ENCODE results near the gene FEM1A. TPM values are rescaled to one million over a fixed set of nuclear protein-coding genes. Genes with fewer than 3 reads are reported as not detected.

The FEM1A gene
- total and polyA plus RNA-seq, 10 donors = 2.5 to 18.2 (median 11.5) TPM

DNA sequence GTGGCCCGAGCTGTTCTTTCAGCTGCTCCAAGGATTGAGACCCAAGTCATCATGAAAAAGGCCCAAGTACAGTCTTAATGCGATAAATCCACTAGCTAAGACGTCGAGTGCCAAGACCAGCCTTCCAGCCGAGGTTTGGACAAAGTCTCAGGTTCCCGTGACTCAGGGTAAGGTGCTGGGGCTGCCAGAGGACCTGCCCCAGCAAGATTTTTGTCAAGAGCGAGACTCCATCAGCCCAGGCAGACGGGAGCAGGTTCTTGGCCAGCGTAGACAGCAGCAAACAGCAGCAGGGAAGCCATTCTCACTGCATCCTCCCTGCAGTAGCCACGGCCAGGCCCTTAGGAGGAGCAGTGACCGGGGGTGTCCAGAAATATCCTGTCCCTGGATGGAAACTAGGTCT is 3.4 kb downstream of the FEM1A start:
- H3K9me3 ChIP-seq = no peaks in the 10 kb centered on the region
- no peak for DNase-seq
- peaks cover 18 to 59% (median 55%) of the 10 kb centered on the region in 6 donors for H3K4me1 ChIP-seq
- no peaks in the 10 kb centered on the region for H3K27me3 ChIP-seq (replicated peaks in 1 of 7)
- H3K4me3 ChIP-seq = no peak overlapping the region
- 82 to 90% (median 89%) methylated on average over 6 to 11 of the region's 11 CpGs for WGBS, 5 donors
- no peak for TF ChIP-seq POLR2AphosphoS5 (IDR thresholded peaks at IDR 0.05)
- TF ChIP-seq POLR2A (IDR thresholded peaks at IDR 0.05) = no peak
- TF ChIP-seq, protein P1, sequence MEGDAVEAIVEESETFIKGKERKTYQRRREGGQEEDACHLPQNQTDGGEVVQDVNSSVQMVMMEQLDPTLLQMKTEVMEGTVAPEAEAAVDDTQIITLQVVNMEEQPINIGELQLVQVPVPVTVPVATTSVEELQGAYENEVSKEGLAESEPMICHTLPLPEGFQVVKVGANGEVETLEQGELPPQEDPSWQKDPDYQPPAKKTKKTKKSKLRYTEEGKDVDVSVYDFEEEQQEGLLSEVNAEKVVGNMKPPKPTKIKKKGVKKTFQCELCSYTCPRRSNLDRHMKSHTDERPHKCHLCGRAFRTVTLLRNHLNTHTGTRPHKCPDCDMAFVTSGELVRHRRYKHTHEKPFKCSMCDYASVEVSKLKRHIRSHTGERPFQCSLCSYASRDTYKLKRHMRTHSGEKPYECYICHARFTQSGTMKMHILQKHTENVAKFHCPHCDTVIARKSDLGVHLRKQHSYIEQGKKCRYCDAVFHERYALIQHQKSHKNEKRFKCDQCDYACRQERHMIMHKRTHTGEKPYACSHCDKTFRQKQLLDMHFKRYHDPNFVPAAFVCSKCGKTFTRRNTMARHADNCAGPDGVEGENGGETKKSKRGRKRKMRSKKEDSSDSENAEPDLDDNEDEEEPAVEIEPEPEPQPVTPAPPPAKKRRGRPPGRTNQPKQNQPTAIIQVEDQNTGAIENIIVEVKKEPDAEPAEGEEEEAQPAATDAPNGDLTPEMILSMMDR (IDR thresholded peaks at IDR 0.05 in 8 of 11, conservative IDR thresholded peaks at IDR 0.05 in 3 of 11) = no peak
- intact Hi-C loops (cut with DNase I; ENCODE audit: low total_unique reads) = loop anchor here (5.0 kb wide), 1 partner anchor 73 kb away; the partner anchor contains the start of gene DPP9
- peaks cover 0 to 68% (median 41%) of the 10 kb centered on the region in 6 donors for H3K36me3 ChIP-seq
- H3K27ac ChIP-seq = peak overlapping the region in 1 of 8 donors; percentile 14

DNA sequence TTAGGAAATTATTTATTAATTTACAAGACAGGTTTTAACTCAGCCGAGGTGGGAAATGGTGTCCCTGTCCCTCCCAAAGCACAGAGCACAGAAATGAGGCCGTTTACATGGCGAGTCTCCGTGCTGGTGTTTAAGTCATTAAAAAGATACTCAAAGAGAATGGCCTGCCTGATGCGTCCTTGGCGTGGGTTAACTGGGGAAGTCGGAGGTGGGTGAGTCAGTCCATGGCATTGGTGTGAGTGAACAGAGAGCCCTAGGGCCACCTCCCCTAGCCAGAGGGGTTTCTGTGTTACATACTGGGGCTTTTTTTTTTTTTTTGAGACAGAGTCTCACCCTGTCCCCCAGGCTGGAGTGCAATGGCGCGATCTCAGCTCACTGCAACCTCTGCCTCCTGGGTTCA is 3.9 kb downstream of the FEM1A start:
- H3K36me3 ChIP-seq = peaks cover 0 to 68% (median 41%) of the 10 kb centered on the region in 6 donors
- TF ChIP-seq POLR2AphosphoS5 (IDR thresholded peaks at IDR 0.05) (no peak), POLR2A (IDR thresholded peaks at IDR 0.05) (no peak)
- TF ChIP-seq, protein P1 (IDR thresholded peaks at IDR 0.05 in 8 of 11, conservative IDR thresholded peaks at IDR 0.05 in 3 of 11) = no peak
- no peaks in the 10 kb centered on the region for H3K27me3 ChIP-seq (replicated peaks in 1 of 7)
- no peak for DNase-seq
- intact Hi-C loops (cut with DNase I; ENCODE audit: low total_unique reads) = no loop called here
- H3K4me1 ChIP-seq = peaks cover 18 to 56% (median 53%) of the 10 kb centered on the region in 6 donors
- no peaks in the 10 kb centered on the region for H3K9me3 ChIP-seq
- H3K27ac ChIP-seq = no peak overlapping the region
- 72 to 87% (median 82%) methylated on average over 9 of the region's 9 CpGs for WGBS, 5 donors
- H3K4me3 ChIP-seq = no peak overlapping the region

DNA sequence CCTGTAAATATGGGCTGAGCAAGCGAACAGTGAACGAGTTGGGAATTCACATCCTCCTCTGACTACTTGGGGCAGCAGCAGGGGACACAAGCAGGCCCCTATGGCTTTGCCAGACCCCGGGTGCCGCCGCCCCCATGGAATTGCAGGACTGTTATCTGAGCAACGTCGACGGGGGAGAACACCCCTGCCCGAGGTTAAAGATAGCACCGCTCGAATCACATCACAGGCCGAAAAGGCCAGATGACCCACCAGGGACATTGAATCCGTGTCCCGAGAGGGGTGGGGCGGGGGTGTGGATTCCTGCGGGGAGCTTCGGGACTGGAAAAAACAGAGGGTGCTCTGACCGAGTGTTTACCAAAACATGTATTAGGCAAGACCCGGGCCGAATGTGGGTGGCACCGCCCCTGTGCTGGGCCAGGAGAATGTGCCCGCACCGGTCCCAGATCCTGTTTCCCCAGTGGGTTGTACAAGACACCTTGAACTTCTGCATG is 9.1 kb downstream of the FEM1A start:
- DNase-seq = no peak
- no peaks in the 10 kb centered on the region for H3K27me3 ChIP-seq (replicated peaks in 1 of 7)
- 75 to 87% (median 81%) methylated on average over 18 to 23 of the region's 23 CpGs for WGBS, 5 donors
- no peak overlapping the region for H3K27ac ChIP-seq
- H3K9me3 ChIP-seq = no peaks in the 10 kb centered on the region
- H3K36me3 ChIP-seq = peaks cover 0 to 36% (median 13%) of the 10 kb centered on the region in 6 donors
- TF ChIP-seq, protein P1 (IDR thresholded peaks at IDR 0.05 in 8 of 11, conservative IDR thresholded peaks at IDR 0.05 in 3 of 11) = no peak
- TF ChIP-seq POLR2A (IDR thresholded peaks at IDR 0.05) (no peak), POLR2AphosphoS5 (IDR thresholded peaks at IDR 0.05) (no peak)
- intact Hi-C loops (cut with DNase I; ENCODE audit: low total_unique reads) = loop anchor here (5.0 kb wide), 1 partner anchor 68 kb away; no protein-coding TSS in a partner anchor
- no peak overlapping the region for H3K4me3 ChIP-seq
- H3K4me1 ChIP-seq = peaks cover 2 to 24% (median 19%) of the 10 kb centered on the region in 6 donors

DNA sequence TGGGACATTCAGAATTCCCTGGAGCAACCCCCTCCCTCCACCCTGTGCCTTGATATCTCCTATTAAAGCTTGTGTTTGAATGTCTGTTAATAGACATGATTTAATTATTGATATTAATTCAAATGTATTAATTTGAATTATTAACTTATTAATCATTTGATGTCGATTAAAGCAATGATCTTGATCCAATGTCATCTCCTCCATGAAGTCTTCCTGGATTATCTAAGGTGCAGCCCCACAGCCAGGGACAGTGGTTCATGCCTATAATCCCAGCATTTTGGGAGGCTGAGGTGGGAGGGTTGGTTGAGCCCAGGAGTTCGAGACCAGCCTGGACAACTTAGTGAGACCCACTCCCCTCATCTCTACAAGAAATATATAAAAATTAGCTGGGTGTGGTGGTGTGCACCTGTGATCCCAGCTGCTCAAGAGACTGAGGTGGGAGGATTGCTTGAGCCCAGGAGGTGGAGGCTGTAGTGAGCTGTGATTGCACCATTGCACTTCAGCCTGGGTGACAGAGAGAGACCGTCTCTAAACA is 9.6 kb downstream of the FEM1A start:
- H3K36me3 ChIP-seq = peaks cover 0 to 31% (median 9%) of the 10 kb centered on the region in 6 donors
- no peak for TF ChIP-seq POLR2AphosphoS5 (IDR thresholded peaks at IDR 0.05)
- TF ChIP-seq, protein P1 (IDR thresholded peaks at IDR 0.05 in 8 of 11, conservative IDR thresholded peaks at IDR 0.05 in 3 of 11) = no peak
- TF ChIP-seq POLR2A (IDR thresholded peaks at IDR 0.05) = no peak
- H3K27me3 ChIP-seq (replicated peaks in 1 of 7) = no peaks in the 10 kb centered on the region
- peaks cover 0 to 19% (median 14%) of the 10 kb centered on the region in 6 donors for H3K4me1 ChIP-seq
- intact Hi-C loops (cut with DNase I; ENCODE audit: low total_unique reads) = loop anchor here (5.0 kb wide), 1 partner anchor 69 kb away; no protein-coding TSS in a partner anchor
- H3K27ac ChIP-seq = no peak overlapping the region
- H3K4me3 ChIP-seq = no peak overlapping the region
- H3K9me3 ChIP-seq = no peaks in the 10 kb centered on the region
- DNase-seq = no peak
- WGBS, 5 donors = 86 to 91% (median 89%) methylated on average over 3 of the region's 3 CpGs

Data from spleen (tissue), 11 donors.